ENCODE results near the gene ROR1.

- TF ChIP-seq CTCF (conservative IDR thresholded peaks at IDR 0.05; ENCODE audit: low read length) (no peak), EZH2phosphoT487 (IDR thresholded peaks at IDR 0.05; ENCODE audit: borderline replicate concordance, low read depth, low read length) (no peak)
Observed at GRCh38 chr1:63831409-63831808, 57.6 kb downstream of the ROR1 start.

Data from OCI-LY7 (cell line).